HEK293 (cell line): ENCODE data around the gene DBF4.

Experiments
- YY1 ChIP-seq: fragments of 450-650 bp; formaldehyde crosslinking; IDR thresholded peaks from 2 replicates; pipeline ENCODE4 v1.5.1; 2018; ENCODE audit warnings: missing biosample characterization, missing genetic modification characterization
- ZNF112 ChIP-seq: fragments of 450-650 bp; formaldehyde crosslinking; IDR thresholded peaks from 2 replicates; pipeline ENCODE4 v1.5.0; 2017; ENCODE audit warnings: missing biosample characterization, missing genetic modification characterization
- ZNF140 ChIP-seq: fragments of 450-650 bp; formaldehyde crosslinking; IDR thresholded peaks from 2 replicates; pipeline ENCODE4 v1.5.1; 2016; ENCODE audit warnings: missing biosample characterization, missing genetic modification characterization
- ZNF416 ChIP-seq: fragments of 450-650 bp; formaldehyde crosslinking; IDR thresholded peaks from 2 replicates; pipeline ENCODE4 v1.5.1; 2016; ENCODE audit warnings: missing biosample characterization, missing genetic modification characterization
- TF ChIP-seq, protein P1 (sequence below): fragments of 450-650 bp; formaldehyde crosslinking; IDR thresholded peaks from 2 replicates; pipeline ENCODE4 v1.5.1; 2016; ENCODE audit warnings: missing biosample characterization, missing genetic modification characterization

DNA sequence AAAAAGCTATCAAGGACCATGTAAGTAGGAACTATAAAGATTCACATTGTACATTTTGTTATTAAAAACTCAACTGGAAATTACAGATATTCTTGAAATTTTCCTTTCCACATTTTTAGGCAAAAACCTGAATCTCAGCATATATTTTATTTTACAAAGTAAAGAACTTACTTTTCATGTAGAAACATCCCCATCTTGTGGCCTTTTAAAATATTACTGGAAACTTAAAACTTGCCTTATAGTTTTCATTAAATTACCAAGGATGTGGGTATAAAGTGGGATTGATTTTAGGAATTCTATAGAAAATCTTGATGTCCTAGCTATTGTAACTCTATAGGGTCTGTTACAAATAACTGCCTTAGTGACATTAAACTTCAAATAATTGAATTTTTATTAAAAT lies 10.6 kb downstream of the DBF4 start:
- no peak for TF ChIP-seq ZNF140 (tag by site-specific recombination)
- TF ChIP-seq, protein P1, sequence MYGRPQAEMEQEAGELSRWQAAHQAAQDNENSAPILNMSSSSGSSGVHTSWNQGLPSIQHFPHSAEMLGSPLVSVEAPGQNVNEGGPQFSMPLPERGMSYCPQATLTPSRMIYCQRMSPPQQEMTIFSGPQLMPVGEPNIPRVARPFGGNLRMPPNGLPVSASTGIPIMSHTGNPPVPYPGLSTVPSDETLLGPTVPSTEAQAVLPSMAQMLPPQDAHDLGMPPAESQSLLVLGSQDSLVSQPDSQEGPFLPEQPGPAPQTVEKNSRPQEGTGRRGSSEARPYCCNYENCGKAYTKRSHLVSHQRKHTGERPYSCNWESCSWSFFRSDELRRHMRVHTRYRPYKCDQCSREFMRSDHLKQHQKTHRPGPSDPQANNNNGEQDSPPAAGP (tag by site-specific recombination) = no peak
- TF ChIP-seq ZNF416 (tag by site-specific recombination) = no peak
- no peak for TF ChIP-seq ZNF112 (tag by site-specific recombination)
- no peak for TF ChIP-seq YY1 (tag by site-specific recombination)
